ENCODE measurements around the gene SRSF6.
"Not testable (repeated sequence)": the region's sequence is repeated elsewhere in the genome, so short reads cannot be mapped to it uniquely, and the experiment has no call there.

SRSF6 gene

GRCh38 chr20:43448748-43449535, 8.8 kb upstream of the SRSF6 start:
- no peak overlapping the region for H3K9ac ChIP-seq (ENCODE audit: low read length in 5 of 5)
- H3K4me3 ChIP-seq (ENCODE audit: low read depth in 1 of 5, low read length in 5 of 5): no peak overlapping the region
- H3K36me3 ChIP-seq (ENCODE audit: control insufficient read depth in 5 of 5, insufficient read depth in 5 of 5, low read length in 5 of 5): no peaks in the 10 kb centered on the region
- H3K4me1 ChIP-seq (ENCODE audit: control insufficient read depth in 5 of 5, insufficient read depth in 5 of 5, low read length in 5 of 5): peaks cover 0 to 6% (median 0%) of the 10 kb centered on the region in 5 donors
- peaks cover 5 to 30% (median 8%) of the 10 kb centered on the region in 5 donors for H3K27me3 ChIP-seq (ENCODE audit: control insufficient read depth in 5 of 5, insufficient read depth in 4 of 5, low read length in 5 of 5)
- no peaks in the 10 kb centered on the region for H3K9me3 ChIP-seq (ENCODE audit: control insufficient read depth in 5 of 5, low read length in 5 of 5)
- H3K27ac ChIP-seq (ENCODE audit: low read depth, low read length): no peak overlapping the region

- Histone ChIP-seq H3K36me3 (ENCODE audit: control insufficient read depth in 5 of 5, insufficient read depth in 5 of 5, low read length in 5 of 5) (no peaks in the 10 kb centered on the region), H3K27ac (ENCODE audit: low read depth, low read length) (no peak overlapping the region), H3K9ac (ENCODE audit: low read length in 5 of 5) (no peak overlapping the region), H3K9me3 (ENCODE audit: control insufficient read depth in 5 of 5, low read length in 5 of 5) (no peaks in the 10 kb centered on the region), H3K27me3 (ENCODE audit: control insufficient read depth in 5 of 5, insufficient read depth in 4 of 5, low read length in 5 of 5) (peaks cover 5 to 24% (median 6%) of the 10 kb centered on the region in 5 donors), H3K4me3 (ENCODE audit: low read depth in 1 of 5, low read length in 5 of 5) (no peak overlapping the region), H3K4me1 (ENCODE audit: control insufficient read depth in 5 of 5, insufficient read depth in 5 of 5, low read length in 5 of 5) (peaks cover 0 to 6% (median 0%) of the 10 kb centered on the region in 5 donors)
Measured at GRCh38 chr20:43450841-43451799, 6.6 kb upstream of the SRSF6 start.

GRCh38 chr20:43452404-43453126, 5.1 kb upstream of the SRSF6 start:
- Histone ChIP-seq H3K27me3 (ENCODE audit: control insufficient read depth in 5 of 5, insufficient read depth in 4 of 5, low read length in 5 of 5) (peaks cover 3 to 19% (median 5%) of the 10 kb centered on the region in 5 donors), H3K27ac (ENCODE audit: low read depth, low read length) (no peak overlapping the region), H3K9me3 (ENCODE audit: control insufficient read depth in 5 of 5, low read length in 5 of 5) (no peaks in the 10 kb centered on the region), H3K36me3 (ENCODE audit: control insufficient read depth in 5 of 5, insufficient read depth in 5 of 5, low read length in 5 of 5) (no peaks in the 10 kb centered on the region), H3K4me1 (ENCODE audit: control insufficient read depth in 5 of 5, insufficient read depth in 5 of 5, low read length in 5 of 5) (peaks cover 0 to 13% (median 10%) of the 10 kb centered on the region in 5 donors), H3K4me3 (ENCODE audit: low read depth in 1 of 5, low read length in 5 of 5) (no peak overlapping the region), H3K9ac (ENCODE audit: low read length in 5 of 5) (no peak overlapping the region)

- Histone ChIP-seq H3K4me1 (ENCODE audit: control insufficient read depth in 5 of 5, insufficient read depth in 5 of 5, low read length in 5 of 5) (peaks cover 0 to 20% (median 17%) of the 10 kb centered on the region in 5 donors), H3K36me3 (ENCODE audit: control insufficient read depth in 5 of 5, insufficient read depth in 5 of 5, low read length in 5 of 5) (peaks cover 12 to 23% (median 21%) of the 10 kb centered on the region in 5 donors)
- not testable (repeated sequence) for H3K27ac ChIP-seq (ENCODE audit: low read depth, low read length); H3K9ac ChIP-seq (ENCODE audit: low read length in 5 of 5); H3K4me3 ChIP-seq (ENCODE audit: low read depth in 1 of 5, low read length in 5 of 5); H3K9me3 ChIP-seq (ENCODE audit: control insufficient read depth in 5 of 5, low read length in 5 of 5); H3K27me3 ChIP-seq (ENCODE audit: control insufficient read depth in 5 of 5, insufficient read depth in 4 of 5, low read length in 5 of 5)
Measured at GRCh38 chr20:43456252-43456651, 1.4 kb upstream of the SRSF6 start.

- peaks cover 0 to 3% (median 0%) of the 10 kb centered on the region in 5 donors for H3K27me3 ChIP-seq (ENCODE audit: control insufficient read depth in 5 of 5, insufficient read depth in 4 of 5, low read length in 5 of 5)
- no peaks in the 10 kb centered on the region for H3K9me3 ChIP-seq (ENCODE audit: control insufficient read depth in 5 of 5, low read length in 5 of 5)
- peak overlapping the region; percentile 81 to 94 (median 93) for H3K4me3 ChIP-seq (ENCODE audit: low read depth in 1 of 5, low read length in 5 of 5)
- peak overlapping the region; percentile 99 for H3K27ac ChIP-seq (ENCODE audit: low read depth, low read length)
- H3K4me1 ChIP-seq (ENCODE audit: control insufficient read depth in 5 of 5, insufficient read depth in 5 of 5, low read length in 5 of 5): peaks cover 0 to 23% (median 17%) of the 10 kb centered on the region in 5 donors
- peaks cover 18 to 28% (median 27%) of the 10 kb centered on the region in 5 donors for H3K36me3 ChIP-seq (ENCODE audit: control insufficient read depth in 5 of 5, insufficient read depth in 5 of 5, low read length in 5 of 5)
- peak overlapping the region; percentile 63 to 99 (median 99) for H3K9ac ChIP-seq (ENCODE audit: low read length in 5 of 5)
Measured at GRCh38 chr20:43456809-43457639, 672 bp upstream of the SRSF6 start.

GRCh38 chr20:43458422-43458924, 777 bp downstream of the SRSF6 start:
- Histone ChIP-seq H3K9me3 (ENCODE audit: control insufficient read depth in 5 of 5, low read length in 5 of 5) (no peaks in the 10 kb centered on the region), H3K27ac (ENCODE audit: low read depth, low read length) (peak overlapping the region; percentile 99), H3K4me3 (ENCODE audit: low read depth in 1 of 5, low read length in 5 of 5) (peak overlapping the region; percentile 81 to 94 (median 85)), H3K36me3 (ENCODE audit: control insufficient read depth in 5 of 5, insufficient read depth in 5 of 5, low read length in 5 of 5) (peaks cover 31 to 43% (median 40%) of the 10 kb centered on the region in 5 donors), H3K27me3 (ENCODE audit: control insufficient read depth in 5 of 5, insufficient read depth in 4 of 5, low read length in 5 of 5) (no peaks in the 10 kb centered on the region), H3K9ac (ENCODE audit: low read length in 5 of 5) (peak overlapping the region in 4 of 5 donors; percentile 84 to 99 (median 99)), H3K4me1 (ENCODE audit: control insufficient read depth in 5 of 5, insufficient read depth in 5 of 5, low read length in 5 of 5) (peaks cover 0 to 26% (median 17%) of the 10 kb centered on the region in 5 donors)

- Histone ChIP-seq H3K36me3 (ENCODE audit: control insufficient read depth in 5 of 5, insufficient read depth in 5 of 5, low read length in 5 of 5) (peaks cover 39 to 51% (median 49%) of the 10 kb centered on the region in 5 donors), H3K4me1 (ENCODE audit: control insufficient read depth in 5 of 5, insufficient read depth in 5 of 5, low read length in 5 of 5) (peaks cover 0 to 26% (median 17%) of the 10 kb centered on the region in 5 donors), H3K4me3 (ENCODE audit: low read depth in 1 of 5, low read length in 5 of 5) (peak overlapping the region; percentile 81 to 94 (median 85)), H3K9me3 (ENCODE audit: control insufficient read depth in 5 of 5, low read length in 5 of 5) (no peaks in the 10 kb centered on the region), H3K9ac (ENCODE audit: low read length in 5 of 5) (peak overlapping the region in 4 of 5 donors; percentile 27 to 63 (median 40)), H3K27me3 (ENCODE audit: control insufficient read depth in 5 of 5, insufficient read depth in 4 of 5, low read length in 5 of 5) (no peaks in the 10 kb centered on the region), H3K27ac (ENCODE audit: low read depth, low read length) (peak overlapping the region; percentile 45)
Measured at GRCh38 chr20:43459022-43459942, 1.6 kb downstream of the SRSF6 start.

GRCh38 chr20:43460172-43460829, 2.6 kb downstream of the SRSF6 start:
- peaks cover 0 to 26% (median 17%) of the 10 kb centered on the region in 5 donors for H3K4me1 ChIP-seq (ENCODE audit: control insufficient read depth in 5 of 5, insufficient read depth in 5 of 5, low read length in 5 of 5)
- no peak overlapping the region for H3K9ac ChIP-seq (ENCODE audit: low read length in 5 of 5)
- H3K9me3 ChIP-seq (ENCODE audit: control insufficient read depth in 5 of 5, low read length in 5 of 5): no peaks in the 10 kb centered on the region
- no peak overlapping the region for H3K27ac ChIP-seq (ENCODE audit: low read depth, low read length)
- no peak overlapping the region for H3K4me3 ChIP-seq (ENCODE audit: low read depth in 1 of 5, low read length in 5 of 5)
- no peaks in the 10 kb centered on the region for H3K27me3 ChIP-seq (ENCODE audit: control insufficient read depth in 5 of 5, insufficient read depth in 4 of 5, low read length in 5 of 5)
- H3K36me3 ChIP-seq (ENCODE audit: control insufficient read depth in 5 of 5, insufficient read depth in 5 of 5, low read length in 5 of 5): peaks cover 44 to 61% (median 58%) of the 10 kb centered on the region in 5 donors

Measured in subcutaneous abdominal adipose tissue (tissue), 5 donors.